HUES6 (cell line): ENCODE results near the gene ATP7A.
"Not testable (repeated sequence)": the region's sequence is repeated elsewhere in the genome, so short reads cannot be mapped to it uniquely, and the experiment has no call there.

Experiments used
- H3K27ac ChIP-seq: 2 replicates; pipeline ENCODE4 v1.7.0; 2013; ENCODE audit warnings: low read depth, mild to moderate bottlenecking, low read length, inconsistent platforms
- H3K27me3 ChIP-seq: 2 replicates; pipeline ENCODE4 v1.6.1; 2013; ENCODE audit warnings: low read length; ENCODE audit not compliant: control insufficient read depth, insufficient read depth
- H3K36me3 ChIP-seq: 2 replicates; pipeline ENCODE4 v1.6.1; 2013; ENCODE audit warnings: low read length; ENCODE audit not compliant: control insufficient read depth, insufficient read depth
- H3K4me1 ChIP-seq: 2 replicates; pipeline ENCODE4 v1.6.1; 2013; ENCODE audit warnings: low read length; ENCODE audit not compliant: control insufficient read depth, insufficient read depth
- H3K4me3 ChIP-seq: 2 replicates; pipeline ENCODE4 v1.5.1; 2013; ENCODE audit warnings: low read depth, low read length
- H3K9ac ChIP-seq: one replicate; pipeline ENCODE4 v1.6.1; 2013; ENCODE audit warnings: mild to moderate bottlenecking, low read length
- H3K9me3 ChIP-seq: 2 replicates; pipeline ENCODE4 v1.6.1; 2013; ENCODE audit warnings: low read depth, low read length; ENCODE audit not compliant: control insufficient read depth, insufficient read depth

The ATP7A gene

GRCh38 chrX:78075787-78076389 is 165.4 kb downstream of the ATP7A start:
- no peak overlapping the region for H3K4me3 ChIP-seq
- H3K4me1 ChIP-seq: no peaks in the 10 kb centered on the region
- peaks cover 25% of the 10 kb centered on the region for H3K9me3 ChIP-seq
- no peak overlapping the region for H3K9ac ChIP-seq
- H3K27me3 ChIP-seq: no peaks in the 10 kb centered on the region
- H3K27ac ChIP-seq: no peak overlapping the region
- H3K36me3 ChIP-seq: no peaks in the 10 kb centered on the region

GRCh38 chrX:78081413-78081812 is 170.9 kb downstream of the ATP7A start:
- not testable (repeated sequence) for H3K9me3 ChIP-seq, H3K27ac ChIP-seq, H3K4me3 ChIP-seq, H3K36me3 ChIP-seq, H3K27me3 ChIP-seq, H3K4me1 ChIP-seq, H3K9ac ChIP-seq

- Histone ChIP-seq H3K9me3 (peaks cover 2% of the 10 kb centered on the region; the same call in 1 of the 2 replicates), H3K4me1 (peaks cover 15% of the 10 kb centered on the region; the same call in 1 of the 2 replicates), H3K4me3 (no peak overlapping the region), H3K9ac (no peak overlapping the region), H3K27me3 (no peaks in the 10 kb centered on the region), H3K27ac (no peak overlapping the region), H3K36me3 (no peaks in the 10 kb centered on the region)
Observed at GRCh38 chrX:78092296-78092695, 181.8 kb downstream of the ATP7A start.

- H3K27ac ChIP-seq: no peak overlapping the region
Observed at GRCh38 chrX:78098108-78098507, 187.6 kb downstream of the ATP7A start.

More at GRCh38 chrX:78098108-78098507, 187.6 kb downstream of the ATP7A start:
- Histone ChIP-seq H3K9ac (no peak overlapping the region), H3K4me3 (no peak overlapping the region), H3K9me3 (peaks cover 2% of the 10 kb centered on the region; the same call in 1 of the 2 replicates), H3K27me3 (no peaks in the 10 kb centered on the region), H3K4me1 (peaks cover 1% of the 10 kb centered on the region; the same call in 1 of the 2 replicates), H3K36me3 (no peaks in the 10 kb centered on the region)
